GM13977 (cell line): ENCODE results near the gene CPPED1.

Experiments
- DNase-seq: peaks from one replicate; pipeline ENCODE4 v3.0.0; 2012; ENCODE audit warnings: low spot score
- CTCF ChIP-seq: IDR thresholded peaks from 2 replicates; pipeline ENCODE4 v1.5.1; 2012; ENCODE audit warnings: mild to moderate bottlenecking, control low read depth; ENCODE audit not compliant: insufficient read depth; ENCODE audit errors: extremely low read depth, missing control alignments
- in situ Hi-C: fragments of 300-500 bp; cut with MboI; formaldehyde crosslinking; loops from one replicate; pipeline ENCODE4 v1.12.0; 2022; ENCODE audit warnings: low sequenced_read_pairs, low pct_unique_long_range_greater_than_20kb, mixed read lengths, inconsistent platforms; ENCODE audit not compliant: unreplicated experiment

The CPPED1 gene

GRCh38 chr16:12716658-12717057 is 87.0 kb downstream of the CPPED1 start:
- DNase-seq, result no peak
- in situ Hi-C loops, result no loop called here
- no peak for TF ChIP-seq CTCF

GRCh38 chr16:12709807-12710206 is 93.9 kb downstream of the CPPED1 start:
- in situ Hi-C loops, result no loop called here
- no peak for TF ChIP-seq CTCF
- no peak for DNase-seq

DNA sequence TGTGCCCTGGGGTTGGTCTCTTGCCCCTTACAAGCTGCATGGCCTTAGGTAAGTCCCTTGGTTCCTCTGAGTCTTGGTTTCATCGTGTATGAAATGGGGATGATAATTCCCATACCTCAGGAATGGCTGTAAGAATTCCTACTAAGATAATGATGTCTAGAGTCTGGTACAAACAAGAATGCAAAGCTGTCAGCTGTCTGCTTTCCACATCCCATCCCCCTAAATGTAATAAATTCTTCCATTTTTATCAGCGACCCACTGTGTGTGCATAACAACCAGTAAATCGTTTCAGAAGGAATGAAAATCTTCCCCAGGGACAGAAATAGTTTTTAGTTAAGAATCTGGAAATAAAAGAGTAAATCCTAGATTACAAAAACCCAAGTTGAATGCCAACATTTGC is 95.4 kb downstream of the CPPED1 start:
- in situ Hi-C loops, result no loop called here
- no peak for DNase-seq
- no peak for TF ChIP-seq CTCF

- in situ Hi-C loops, result no loop called here
- DNase-seq, result no peak
- TF ChIP-seq CTCF, result no peak
These were observed 97.1 kb downstream of the CPPED1 start for GRCh38 chr16:12706628-12707027.

GRCh38 chr16:12704492-12705111 is 99.1 kb downstream of the CPPED1 start:
- no peak for TF ChIP-seq CTCF
- in situ Hi-C loops, result no loop called here
- DNase-seq, result no peak

GRCh38 chr16:12703935-12704334 is 99.8 kb downstream of the CPPED1 start:
- in situ Hi-C loops, result no loop called here
- DNase-seq, result no peak
- TF ChIP-seq CTCF, result no peak

DNA sequence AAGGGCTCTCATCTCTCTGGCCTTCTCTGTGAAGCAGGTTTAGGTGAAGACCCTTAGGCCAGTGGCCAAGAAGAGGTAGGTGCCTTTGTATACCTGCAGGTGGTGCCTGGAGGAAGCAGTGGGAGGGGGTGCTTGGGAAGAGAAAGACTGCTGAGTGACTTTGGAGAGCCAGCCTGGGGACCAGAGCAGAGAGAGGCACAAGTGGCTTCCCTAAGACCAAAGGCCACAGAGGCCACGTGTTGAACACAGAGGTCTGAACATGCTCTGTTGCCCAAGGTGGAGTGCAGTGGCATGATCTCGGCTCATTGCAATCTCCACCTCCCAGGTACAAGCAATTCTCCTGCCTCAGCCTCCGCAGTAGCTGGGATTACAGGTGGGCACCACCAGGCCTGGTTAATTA is 103.5 kb downstream of the CPPED1 start:
- in situ Hi-C loops, result no loop called here

More for the DNA sequence above, 103.5 kb downstream of the CPPED1 start:
- TF ChIP-seq CTCF, result no peak
- no peak for DNase-seq
